Esophagus mucosa (tissue), 1 donor: Measurements from ENCODE around the gene CACHD1. TPM values are rescaled to one million over a fixed set of nuclear protein-coding genes. Genes with fewer than 3 reads are reported as not detected.
"Not testable (repeated sequence)": the region's sequence is repeated elsewhere in the genome, so short reads cannot be mapped to it uniquely, and the experiment has no call there.

Experiments
- ATAC-seq: fragments of 200-7000 bp; cut with Tn5 transposase; one replicate; pipeline ENCODE4 v1.9.1; 2020
- total RNA-seq: library from RNA; stranded (reverse); gene quantifications from one replicate; pipeline ENCODE4 v1.2.4, GENCODE V29; 2023
- donor health status: DM: yes; HTN: yes; CAD: no.

CACHD1 gene
- total RNA-seq, 1 donor from 2014 or later: 2.8 TPM

DNA sequence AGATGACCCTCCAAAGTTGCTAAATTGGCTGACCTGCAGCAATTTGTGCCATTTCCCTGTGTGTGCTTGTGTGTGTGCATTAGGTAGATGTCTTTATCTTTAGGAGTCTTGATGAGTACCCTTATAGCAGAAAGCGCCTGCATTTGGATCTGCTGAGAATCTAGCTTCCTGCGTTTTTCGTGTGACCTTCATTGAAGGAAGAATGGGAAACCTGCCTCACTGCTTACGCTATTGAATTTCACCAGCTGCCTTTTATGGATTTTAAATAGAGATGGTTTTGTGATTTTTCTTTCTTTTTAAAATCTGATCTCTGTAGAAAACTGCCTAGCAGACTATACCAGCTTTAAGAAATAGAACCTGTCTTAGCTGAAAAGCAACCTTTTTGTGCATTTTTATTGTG is 124.5 kb downstream of the CACHD1 start:
- no peak for ATAC-seq

DNA sequence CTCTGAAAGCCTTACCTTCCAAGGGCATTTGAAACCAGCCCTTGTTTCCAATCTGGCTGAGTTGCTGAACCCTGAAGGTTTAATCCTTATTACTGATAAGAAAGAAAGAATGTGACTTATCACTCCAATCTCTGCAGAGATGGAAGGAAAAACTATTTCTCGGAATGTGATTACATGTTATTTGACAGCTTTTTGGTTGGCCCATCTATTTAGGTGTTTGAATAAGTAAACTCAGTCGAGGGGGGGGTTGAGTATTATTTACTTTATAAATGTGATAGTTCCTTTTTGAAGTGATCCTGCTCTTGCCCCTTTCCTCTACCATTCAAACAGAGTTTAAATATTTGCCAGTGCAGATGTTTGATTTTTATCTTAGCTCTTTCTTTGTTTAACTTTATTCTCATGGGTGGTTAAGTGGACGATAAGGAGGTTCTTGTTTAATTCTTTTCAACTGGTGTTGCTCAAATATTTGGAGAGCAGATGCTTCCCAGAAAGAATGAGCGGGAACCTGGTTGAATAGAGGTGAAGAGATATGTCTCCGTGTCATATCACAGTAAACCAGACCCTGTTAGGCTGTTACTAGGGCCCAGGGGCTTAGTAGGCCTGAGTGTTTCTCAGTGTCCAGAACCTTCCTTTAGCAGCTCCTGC is 126.1 kb downstream of the CACHD1 start:
- no peak for ATAC-seq

DNA sequence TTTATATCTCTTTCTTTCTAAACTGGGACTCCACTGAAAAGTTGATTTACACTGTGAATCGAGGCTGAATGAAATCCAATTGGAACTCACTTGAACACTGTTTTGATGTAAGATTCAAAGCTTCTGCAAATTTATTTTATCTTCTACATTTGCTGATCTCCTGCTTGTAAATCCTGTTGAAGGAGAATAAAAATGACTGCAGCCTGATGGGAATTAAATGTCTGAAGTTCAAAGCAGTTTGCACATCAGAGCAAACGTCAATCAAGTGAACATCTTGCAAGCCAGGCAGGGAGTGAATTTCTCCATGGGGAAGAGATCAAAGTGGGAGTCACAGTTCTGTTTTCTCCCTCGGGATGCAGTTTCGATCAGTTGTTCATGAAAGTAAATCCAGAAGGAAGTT is 127.2 kb downstream of the CACHD1 start:
- no peak for ATAC-seq

- ATAC-seq: no peak
These were observed 128.2 kb downstream of the CACHD1 start for GRCh38 chr1:64598100-64598571.

DNA sequence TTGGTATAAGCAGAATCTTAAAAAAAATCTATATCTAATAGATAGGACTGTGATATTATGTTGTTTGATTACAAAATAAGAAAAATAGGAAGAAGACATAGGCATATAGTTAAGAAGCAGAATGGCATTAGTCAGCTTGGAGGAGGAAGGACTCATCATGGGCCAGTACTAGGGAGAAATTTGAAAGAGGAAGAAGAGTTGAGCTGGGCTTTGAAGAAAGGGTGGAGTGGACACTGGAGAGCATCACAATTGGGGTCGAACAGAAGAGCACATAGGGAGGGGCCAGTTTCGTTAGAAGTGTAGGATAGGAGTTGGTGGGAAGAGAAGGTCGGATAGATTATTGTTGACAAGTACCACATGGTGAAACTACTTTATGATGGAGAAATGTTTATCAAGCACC is 129.3 kb downstream of the CACHD1 start:
- no peak for ATAC-seq

DNA sequence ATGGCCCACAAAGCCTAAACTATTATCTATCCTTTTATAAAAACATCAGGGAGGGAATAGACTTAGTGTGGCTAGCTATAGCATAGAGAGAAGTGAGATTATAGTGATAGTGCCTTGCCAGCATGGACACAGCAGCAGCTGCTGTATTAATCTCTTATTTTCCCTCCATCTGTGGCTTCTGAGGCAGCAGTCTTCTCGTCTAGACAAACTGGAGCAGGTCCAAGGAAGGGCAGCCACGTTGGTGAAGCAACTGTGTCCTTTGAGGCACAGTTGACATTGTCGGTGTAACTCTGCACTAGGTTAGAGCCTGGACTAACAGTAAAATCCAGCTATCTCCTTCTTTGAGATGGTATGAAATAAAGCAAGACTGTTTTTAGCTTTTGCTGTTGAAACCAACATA is 131.3 kb downstream of the CACHD1 start:
- ATAC-seq: no peak

GRCh38 chr1:64608005-64608650 is 138.2 kb downstream of the CACHD1 start:
- ATAC-seq: no peak

DNA sequence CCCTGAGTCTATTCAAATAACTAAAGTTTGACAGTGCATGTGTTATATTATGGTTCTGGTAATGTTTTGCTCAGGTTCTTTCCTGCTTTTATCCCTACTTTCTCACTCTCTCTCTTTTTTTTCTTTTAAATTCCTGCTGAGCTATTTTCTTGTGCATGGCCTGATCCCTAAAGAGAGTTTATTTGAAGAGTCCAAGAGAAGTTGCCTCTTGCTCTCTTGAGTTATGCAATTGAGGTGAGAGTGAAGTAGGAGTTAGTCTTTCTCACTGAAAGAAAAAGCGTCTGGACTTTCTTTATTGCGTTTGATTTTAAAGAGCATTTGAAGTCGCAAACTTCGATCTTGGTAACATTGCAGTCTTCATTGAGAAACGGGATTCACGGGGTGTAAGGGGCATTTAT is 138.7 kb downstream of the CACHD1 start:
- ATAC-seq: no peak

- ATAC-seq: not testable (repeated sequence)
These were observed 141.0 kb downstream of the CACHD1 start for GRCh38 chr1:64610950-64611349.

DNA sequence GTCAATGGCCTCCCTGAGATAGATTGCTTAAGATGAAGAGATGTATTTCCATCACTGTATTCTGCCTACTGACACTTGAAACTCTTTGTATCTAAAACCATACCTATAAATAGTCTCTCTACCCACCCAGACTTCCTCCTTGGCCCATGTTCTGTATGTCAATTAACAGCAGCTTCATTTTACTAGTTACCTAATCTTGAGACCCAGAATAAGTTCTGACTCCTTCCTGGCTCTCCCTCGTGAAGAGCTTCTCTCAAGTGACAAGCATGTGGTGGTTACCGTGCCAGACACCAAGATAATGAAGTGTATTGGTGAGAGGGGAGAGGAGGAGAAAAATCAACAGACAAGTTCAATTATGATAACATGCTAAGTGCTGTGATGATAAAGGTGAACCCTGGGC is 146.1 kb downstream of the CACHD1 start:
- no peak for ATAC-seq

DNA sequence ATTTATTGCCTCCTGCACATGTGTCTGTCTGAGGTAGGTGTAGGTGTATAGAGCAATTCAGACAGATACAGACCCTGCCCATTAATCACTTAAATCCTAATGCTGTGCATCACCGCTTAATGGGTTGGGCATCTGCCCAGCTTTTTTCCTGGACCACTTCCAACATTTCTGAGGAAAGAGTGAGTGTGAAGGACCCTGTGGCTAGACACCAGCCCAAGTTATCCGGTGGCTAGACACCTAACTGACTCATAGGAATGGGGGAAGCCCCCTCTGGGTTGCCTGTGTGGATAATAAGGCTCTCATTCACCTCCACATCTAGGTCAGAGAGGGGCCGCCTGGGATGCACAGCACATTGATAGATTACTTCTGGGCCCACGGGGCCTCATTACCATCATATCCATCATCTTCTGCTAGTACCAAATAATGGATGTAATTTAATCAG is 153.8 kb downstream of the CACHD1 start:
- no peak for ATAC-seq

DNA sequence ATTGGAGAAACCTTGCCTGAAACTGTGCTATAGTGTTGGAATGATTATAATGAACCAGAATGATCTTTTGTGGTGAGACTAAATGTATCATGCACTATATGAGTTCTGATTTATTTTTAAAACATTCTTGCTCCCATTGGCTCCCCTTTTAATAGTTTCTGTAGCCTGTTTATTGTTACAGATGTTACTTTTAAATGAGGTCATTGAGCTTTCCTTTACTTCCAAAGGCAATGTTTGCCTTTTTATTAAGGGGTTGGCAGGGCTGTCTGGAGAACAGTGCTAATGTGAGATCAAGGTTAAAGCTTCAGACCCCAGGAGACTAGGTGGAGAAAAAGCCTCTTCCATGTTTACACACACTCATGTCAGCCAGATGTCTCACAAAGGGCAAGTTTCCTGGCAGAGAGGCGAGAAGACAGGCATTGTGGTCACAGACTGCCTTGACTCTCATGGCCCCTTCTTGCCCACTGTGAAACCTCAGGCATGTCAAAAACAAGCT is 154.3 kb downstream of the CACHD1 start:
- no peak for ATAC-seq

GRCh38 chr1:64624808-64625207 is 154.9 kb downstream of the CACHD1 start:
- no peak for ATAC-seq

- ATAC-seq: no peak
These were observed 160.7 kb downstream of the CACHD1 start for GRCh38 chr1:64630611-64631010.

- no peak for ATAC-seq
These were observed 161.6 kb downstream of the CACHD1 start for GRCh38 chr1:64631346-64632034.

- ATAC-seq: no peak
These were observed 163.0 kb downstream of the CACHD1 start for GRCh38 chr1:64632936-64633335.

DNA sequence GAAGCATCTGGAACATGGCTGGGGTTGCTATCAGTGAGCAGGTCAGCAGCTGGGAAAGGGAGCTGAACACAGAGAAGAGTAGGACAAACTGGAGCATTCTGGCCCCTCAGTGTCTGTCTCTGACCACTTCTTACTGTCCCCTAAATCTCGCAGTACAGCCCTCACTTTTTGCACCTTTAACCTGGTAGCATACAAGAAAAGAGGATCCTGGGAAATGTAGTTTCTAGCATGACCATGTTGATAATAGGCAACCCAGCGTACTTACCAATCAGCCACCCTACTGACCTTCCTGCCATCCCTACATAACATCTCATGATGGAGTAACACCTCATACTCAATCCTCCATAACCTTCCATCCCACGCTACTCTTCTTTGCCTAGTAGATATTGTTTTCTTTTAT is 175.8 kb downstream of the CACHD1 start:
- no peak for ATAC-seq

GRCh38 chr1:64650411-64650810 is 180.5 kb downstream of the CACHD1 start:
- no peak for ATAC-seq

DNA sequence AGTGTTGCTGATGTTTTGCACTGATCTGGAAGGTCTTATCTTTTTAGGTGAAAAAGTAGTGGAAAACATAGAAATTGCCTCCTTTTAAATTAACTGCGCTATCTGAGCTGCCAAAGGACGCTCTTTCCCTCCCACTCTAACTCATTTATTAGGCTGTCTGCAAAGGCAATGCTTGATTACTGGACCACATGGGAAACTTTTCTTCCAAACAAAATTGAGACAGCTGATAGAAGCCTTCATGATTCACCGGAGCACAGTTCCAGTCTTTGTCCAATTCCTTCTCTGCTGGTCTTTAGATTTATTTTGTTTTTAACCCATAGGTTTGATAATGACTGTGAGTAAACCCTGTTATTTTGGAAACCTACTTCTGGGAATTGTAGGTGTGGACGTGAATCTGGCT is 181.9 kb downstream of the CACHD1 start:
- no peak for ATAC-seq

- no peak for ATAC-seq
These were observed 183.5 kb downstream of the CACHD1 start for GRCh38 chr1:64653466-64653865.

DNA sequence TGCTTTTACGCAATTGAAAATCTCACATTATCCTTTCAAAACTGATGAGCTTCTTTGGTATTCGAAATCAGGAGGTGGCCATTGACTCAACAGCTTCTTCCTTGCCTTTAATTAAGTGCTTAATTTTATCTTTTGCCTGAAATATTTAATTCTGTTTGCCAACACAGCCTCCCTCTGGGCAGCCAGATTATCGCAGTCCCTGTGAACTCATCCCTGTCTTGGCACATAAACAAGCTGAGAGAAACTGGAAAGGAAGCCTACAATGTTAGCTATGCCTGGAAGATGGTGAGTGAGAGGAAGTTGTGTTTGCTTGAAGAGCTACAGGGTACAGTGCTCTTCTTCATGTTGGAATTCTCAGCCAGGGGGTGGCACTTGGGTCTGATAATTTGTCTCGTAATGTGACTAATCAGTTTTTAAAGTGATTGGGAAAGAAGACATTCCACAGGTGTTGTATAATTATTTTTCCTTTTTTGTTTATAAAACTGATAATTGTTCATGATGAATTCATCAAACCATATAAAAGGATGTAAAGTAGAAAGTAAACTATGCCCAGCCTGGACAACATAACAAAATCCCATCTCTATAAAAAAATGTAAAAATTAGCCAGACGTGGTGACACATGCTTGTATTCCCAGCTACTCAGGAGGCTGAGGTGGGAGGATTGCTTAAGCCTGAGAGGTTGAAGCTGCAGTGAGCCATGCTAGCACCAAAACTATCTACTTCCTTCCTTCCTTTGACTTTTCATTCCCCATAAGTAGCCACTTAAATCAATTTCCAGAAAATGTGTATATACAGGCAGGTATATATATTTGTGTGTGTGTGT is 184.8 kb downstream of the CACHD1 start:
- no peak for ATAC-seq

DNA sequence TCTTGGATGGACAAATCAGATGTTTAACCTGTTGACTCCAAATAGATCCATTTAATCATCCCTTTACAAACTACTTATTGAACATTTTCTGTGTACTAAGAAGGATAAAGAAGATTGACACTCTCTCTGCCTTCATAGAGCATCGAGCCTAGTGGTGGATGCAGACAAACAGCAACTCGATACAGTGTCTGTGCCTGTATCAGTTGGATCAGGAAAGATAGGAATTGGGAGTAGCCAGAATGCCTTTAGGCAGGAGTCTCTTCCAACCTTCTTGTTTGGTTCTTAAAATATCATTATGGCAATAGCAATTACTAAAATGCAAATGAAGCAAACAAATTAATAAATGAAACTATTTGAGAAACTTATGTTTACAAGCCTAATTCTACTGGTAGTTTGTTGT is 185.9 kb downstream of the CACHD1 start:
- no peak for ATAC-seq
